Activated gamma-delta T cell treated with anti-CD3 and anti-CD28 coated beads, Interleukin-2, amount 50 U/mL, for 16 hours (primary cell): ENCODE results near the gene SNTB2.

Experiments used
- DNase-seq: peaks from one replicate; pipeline ENCODE4 v3.0.0-alpha.2; 2020; ENCODE audit warnings: low read depth

SNTB2 gene

DNA sequence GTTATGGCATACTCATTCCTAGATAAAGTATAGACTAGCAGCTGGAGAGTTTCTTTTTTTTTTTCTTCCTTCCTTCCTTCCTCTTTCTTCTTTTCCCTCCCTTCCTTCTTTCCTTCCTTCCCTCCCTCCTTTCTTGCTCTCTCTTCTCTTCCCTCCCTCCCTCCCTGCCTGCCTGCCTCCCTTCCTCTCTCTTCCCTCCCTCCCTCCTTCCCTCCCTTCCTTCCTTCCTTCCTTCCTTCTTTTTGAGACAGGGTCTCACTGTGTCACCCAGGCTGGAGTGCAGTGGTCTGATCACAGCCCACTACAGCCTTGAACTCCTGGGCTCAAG lies 7.0 kb upstream of the SNTB2 start:
- no peak for DNase-seq

DNA sequence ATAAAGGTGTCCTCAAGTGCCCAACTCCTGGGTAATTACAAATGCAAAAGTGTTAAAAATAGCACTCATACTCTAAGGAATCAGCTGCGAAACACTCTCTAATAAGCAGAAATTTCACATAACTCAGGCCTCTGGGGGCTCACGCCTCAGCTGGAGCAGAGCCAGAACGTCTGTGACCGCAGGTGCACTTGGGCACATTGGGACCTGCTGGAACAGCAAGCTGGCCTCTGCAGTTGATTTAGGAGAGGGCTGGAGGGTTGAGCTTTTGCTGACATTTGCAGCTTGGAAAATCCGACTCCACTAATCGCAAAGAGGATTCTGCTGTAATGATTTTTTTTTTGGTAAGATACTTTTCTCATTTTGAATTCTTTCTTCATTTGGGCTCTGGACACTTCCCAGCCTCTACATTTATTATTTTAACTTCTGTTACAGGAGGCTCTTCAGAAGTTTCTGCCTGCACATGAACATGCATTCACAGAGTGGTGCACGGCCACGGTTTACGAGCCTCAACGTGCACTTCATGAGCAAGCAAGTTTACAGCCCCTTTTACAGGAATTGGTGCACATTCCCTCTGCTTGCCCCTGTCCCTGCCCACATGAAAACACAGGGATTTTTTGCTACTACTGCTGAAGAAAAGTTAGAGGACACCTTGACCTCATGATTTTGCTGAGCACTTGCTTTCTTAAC lies 4.1 kb upstream of the SNTB2 start:
- DNase-seq = no peak

DNA sequence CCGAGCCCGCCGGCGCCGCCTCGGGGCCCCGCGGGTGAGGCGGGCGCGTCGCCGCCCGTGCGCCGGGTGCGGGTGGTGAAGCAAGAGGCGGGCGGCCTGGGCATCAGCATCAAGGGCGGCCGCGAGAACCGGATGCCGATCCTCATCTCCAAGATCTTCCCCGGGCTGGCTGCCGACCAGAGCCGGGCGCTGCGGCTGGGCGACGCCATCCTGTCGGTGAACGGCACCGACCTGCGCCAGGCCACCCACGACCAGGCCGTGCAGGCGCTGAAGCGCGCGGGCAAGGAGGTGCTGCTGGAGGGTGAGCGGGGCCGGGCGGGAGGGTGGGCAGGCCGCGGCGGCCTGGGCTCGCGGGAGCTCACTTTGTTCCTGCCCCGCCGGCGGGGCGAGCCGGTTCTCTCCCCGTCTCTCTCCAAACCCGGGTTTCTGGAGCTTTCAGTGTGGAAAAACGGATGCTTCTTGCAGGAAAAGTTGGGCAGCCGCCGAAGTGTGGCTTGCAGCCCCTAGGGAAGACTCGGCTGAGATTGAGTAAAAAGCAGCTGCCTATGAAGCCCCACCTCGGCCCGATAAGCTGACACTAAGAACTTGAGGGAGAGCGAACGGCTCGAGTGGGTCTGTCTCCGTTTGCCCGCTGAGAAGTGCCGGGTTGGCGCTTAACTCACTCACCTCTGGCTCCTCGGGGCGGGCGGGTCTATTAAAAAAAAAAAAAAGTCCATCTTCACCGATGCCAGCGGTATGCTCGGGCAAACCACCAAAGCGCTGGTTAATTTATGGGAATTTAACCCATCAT lies 677 bp downstream of the SNTB2 start:
- DNase-seq = peak; percentile 25

DNA sequence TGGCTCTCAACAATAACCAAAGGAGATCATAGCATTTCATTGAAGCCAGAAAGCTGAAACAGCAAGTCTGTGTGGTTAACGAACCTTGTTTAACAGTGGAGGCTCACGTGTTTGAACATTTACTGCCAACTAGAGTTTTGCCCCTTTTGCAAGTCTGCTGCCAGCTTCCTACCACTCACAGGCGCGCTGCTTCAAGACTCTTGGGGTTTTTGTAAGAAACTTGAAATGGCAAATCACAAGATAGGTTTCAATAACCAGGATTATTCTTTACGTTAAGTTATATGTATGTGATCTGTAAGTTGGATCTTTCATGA lies 1.2 kb downstream of the SNTB2 start:
- DNase-seq = no peak

DNA sequence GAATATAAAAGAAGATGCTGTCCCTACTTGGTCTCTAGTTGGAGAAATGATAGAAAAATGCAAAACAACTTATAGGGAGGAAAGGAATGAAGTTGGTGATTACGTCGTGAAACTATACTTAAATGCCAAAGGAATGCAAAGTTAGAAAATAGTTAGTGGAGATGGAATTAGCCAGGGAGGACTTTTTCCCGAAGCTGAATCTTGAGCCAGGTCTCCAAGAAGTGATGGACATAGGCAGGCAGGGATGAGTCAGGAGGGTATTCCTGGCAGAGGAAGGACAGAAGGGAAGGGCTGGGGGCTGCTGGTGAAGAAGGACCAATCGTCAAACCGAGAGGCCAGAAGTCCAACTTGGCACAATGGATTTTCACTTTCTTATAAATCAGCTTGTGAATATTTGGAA lies 1.8 kb downstream of the SNTB2 start:
- no peak for DNase-seq

DNA sequence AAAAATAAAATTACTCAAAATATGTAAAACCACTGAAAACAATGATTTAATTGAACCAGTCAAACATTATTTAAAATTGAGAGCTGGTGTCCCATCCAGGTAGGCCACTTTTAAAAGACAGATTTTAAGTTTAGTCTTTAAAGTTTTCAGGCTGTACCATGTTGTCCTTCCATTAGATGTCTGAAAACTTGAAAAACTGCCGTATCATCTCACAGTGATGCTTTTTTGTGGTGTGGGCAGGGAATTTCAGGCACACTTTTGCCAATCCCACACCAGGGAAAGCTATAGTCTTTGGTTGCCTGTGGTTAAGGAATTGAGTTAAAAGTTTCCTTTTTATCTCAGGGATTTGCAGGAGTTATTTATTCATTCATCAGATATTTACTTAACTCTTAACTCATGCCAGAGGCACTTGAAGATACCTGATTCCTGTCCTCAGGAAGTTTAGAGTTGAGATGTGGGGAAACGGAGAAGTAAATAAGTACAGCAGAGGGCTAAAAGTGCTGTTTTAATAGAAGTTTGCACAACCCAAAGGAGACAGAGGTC lies 3.2 kb downstream of the SNTB2 start:
- DNase-seq = no peak

DNA sequence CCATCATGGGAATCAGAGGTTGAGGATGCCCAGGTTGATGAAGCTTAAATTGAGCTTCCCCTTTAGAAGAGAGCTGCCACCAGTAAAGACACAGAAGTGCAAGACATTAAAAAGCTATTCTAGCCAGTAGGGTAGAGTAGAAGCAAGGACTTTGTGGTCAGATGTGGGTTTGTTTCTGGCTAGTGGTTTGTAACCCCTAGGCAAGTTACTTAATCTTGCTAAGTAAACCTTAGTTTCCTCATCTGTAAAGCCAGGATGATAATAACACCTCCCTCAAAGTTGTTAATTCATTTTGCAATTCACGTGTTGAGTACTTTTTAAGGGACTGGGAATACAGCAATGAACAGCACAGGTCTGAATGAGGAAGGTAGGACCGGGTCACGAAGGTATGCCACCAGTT lies 3.6 kb downstream of the SNTB2 start:
- no peak for DNase-seq

DNA sequence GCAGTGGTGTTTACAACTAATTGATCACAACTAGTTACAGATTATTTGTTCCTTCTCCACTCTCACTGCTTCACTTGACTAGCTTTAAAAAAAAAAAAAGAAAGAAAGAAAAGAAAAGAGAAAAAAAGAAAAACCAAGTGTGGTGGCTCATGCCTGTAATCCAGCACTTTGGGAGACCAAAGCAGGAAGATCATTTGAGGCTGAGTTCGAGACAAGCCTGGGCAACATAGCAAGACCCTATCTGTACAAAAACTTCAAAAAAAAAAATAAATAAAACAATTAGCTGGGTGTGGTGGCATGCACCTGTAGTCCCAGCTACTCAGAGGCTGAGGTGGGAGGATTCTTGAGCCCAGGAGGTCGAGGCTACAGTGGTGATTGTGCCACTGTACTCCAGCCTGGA lies 4.2 kb downstream of the SNTB2 start:
- DNase-seq = no peak

DNA sequence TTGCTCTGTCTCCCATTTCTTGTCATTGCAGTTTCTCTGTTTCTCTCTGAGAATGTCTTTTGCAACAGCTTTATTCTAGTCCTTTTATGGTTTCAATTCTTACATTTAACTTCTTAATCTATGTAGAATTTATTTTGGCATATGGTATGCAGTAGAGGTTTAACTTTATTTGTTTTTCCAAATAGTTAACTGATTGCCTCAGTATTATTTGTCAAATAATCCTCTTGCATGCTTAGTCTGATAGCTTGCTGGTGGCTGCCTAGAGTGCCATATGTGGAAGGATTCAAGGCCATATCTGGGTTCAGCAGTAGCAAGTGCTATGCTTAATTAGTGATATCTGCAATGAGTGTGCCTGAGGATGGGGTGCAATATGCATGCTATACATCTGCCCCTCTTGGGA lies 6.9 kb downstream of the SNTB2 start:
- no peak for DNase-seq

DNA sequence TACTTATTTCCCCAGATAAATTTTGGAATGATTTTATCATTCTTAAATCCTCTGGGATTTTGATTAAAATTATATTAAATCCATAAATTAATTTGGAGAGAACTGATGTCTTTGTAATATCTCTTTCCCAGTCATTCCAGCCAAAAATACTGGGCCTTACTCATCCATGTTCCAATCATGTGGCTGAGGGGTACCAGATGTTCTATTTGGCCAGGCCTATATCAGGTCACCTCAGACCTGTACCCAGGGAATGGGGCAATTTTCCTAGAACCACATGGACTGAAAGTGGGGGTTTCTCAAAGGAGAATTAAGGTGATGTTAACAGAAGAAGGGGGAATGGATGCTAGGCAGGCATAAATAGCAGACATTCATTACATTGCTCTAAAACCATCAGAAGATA lies 7.5 kb downstream of the SNTB2 start:
- no peak for DNase-seq

DNA sequence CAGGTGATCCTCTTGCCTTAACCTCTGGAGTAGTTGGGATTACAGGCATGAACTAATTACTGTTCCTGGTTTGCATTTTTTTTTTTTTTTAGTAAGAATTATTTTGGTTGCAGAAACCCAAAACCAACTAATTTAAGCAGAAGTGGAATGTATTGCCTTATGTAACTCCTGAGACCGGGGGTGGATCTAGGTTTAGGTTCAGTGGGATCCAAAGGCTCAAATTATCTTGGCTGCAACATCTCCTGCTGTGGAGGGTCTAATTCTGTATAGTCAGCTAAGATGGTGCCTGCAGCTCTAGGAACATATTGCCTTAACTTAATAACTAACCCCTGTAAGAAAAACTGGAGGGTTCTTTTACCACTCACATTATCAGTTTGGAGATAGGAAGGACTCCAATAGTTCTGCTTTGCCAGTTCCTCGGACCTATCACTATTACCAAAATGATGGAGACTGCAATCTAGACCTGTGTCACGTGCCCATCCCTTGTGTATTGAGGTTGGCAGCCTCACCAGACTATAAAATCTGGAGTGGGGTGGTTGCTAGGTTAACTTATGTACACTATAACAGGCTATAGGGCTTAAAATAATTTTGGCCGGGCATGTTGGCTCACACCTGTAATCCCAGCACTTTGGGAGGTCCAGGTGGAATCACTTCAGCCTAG lies 8.5 kb downstream of the SNTB2 start:
- DNase-seq = no peak

DNA sequence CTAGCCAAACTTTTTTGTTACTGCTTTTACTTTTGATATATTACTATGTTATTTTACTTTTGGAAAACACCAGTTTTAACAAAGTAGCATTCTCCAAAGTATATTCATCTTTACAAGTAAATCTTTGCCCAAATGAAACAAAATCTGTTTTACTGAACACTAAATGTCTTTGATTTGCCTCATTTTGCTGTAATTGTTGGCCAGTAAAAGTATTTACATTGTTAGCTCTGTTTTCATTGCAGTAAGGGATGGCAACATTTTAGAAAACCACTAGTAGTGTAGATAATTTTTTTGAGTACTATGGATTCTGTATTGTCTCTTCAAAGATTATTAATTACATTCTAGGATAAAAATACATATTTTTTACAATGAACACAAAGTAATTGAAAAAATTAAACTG lies 10.6 kb downstream of the SNTB2 start:
- DNase-seq = no peak

DNA sequence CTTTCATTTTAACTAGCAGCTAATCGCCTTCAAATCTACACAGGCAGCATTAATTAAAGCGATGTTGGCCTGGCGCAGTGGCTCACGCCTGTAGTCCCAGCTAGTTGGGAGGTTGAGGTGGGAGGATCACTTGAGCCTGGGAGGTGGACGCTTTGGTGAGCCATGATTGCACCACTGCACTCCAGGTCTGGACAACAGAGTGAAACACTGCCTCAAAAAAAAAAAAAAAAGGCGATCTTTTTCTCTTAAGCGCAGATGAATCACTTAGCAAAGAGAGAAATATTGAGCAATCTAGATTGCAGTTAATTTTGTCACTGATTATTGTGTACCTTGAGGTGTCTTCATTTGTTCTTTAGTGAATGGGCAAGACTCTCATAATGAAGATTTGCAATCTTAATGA lies 12.4 kb downstream of the SNTB2 start:
- DNase-seq = no peak

DNA sequence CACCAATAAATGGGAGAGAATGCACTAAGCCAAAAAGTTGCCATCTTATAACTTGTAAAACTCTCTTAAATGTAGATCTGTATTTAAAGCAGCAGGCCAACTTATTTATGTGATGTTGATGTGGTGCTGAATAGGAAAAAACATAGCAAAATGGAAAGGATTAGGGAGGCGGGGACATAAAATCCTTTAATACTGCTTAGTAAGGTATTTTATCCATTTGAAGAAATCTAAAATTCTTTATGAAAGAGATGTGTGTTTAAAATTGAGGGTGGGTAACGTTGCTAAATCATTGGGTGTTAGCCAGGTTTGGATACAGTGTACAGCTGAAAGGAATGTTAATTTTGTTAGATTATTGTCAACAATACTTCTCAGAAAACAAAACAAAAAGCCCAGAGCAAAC lies 14.3 kb downstream of the SNTB2 start:
- no peak for DNase-seq

DNA sequence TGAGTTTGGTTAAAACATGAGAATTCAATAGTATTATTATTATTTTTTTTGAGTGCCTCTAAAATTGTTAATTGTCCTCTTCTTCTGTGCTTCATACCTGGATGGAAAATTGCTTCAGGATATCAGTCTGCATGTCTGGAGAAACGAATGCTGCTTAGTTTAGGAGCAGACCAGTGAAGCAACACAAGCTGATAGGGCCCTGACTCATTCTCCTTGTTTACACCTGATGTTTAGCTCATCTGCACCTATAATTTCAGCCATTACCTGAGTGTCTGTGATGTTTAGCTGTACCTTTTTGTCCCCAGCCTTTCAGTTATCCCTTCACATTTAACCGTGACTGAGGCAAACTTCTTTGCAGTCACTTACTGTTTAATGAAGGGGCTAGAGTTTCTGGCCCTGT lies 14.8 kb downstream of the SNTB2 start:
- DNase-seq = no peak

DNA sequence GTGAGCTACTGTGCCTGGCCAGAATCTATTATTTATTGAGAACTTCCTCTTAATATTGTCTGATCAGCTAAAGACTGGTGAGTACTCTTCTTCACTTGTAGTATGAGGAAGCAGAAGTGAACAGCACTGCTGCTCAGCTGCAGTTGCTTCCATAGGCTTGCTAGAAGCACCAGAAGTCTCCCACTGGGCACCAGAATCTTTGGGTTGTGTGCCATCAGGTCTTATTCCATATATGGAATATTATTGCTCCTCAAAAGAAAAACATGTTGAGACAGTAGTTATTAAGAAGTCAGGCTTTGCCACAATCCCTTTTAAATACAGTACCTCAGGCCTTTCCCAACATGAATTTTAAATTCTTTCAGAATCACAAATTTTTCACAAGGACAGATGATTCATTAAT lies 17.2 kb downstream of the SNTB2 start:
- DNase-seq = no peak

DNA sequence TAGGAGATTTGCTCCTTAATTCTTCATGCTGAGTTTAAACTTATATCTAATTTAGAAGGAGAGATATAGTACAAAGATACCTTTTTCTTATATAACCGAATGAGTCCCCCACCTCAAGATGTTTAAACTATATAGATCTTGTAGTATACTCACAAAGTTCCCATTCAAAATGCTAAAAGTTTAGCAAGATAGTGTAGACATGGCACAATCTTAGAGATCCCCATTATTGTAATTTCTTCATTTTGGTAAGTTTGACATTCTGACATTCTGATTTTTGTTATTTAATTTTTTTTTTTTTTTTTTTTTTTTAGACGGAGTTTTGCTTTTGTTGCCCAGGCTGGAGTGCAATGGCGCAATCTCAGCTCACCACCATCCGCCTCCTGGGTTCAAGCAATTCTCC lies 22.8 kb downstream of the SNTB2 start:
- DNase-seq = no peak

DNA sequence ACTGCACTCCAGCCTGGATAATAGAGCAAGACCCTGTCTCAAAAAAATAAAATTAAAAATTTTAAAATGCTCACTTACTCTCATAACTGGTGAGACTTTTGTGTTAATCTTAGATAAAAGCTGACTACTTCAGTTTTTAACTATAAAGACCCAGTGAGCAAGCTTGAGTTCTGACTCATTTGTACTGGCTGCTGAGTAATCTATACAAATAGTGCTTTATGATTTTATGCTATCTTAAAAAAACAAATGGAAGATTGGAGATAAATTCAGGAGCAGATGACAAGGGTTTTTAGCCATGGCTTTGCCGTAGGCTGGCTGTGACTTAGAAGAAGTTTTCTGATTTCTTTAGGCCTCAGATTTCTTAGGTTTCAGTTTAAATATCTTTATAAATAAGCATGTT lies 30.5 kb downstream of the SNTB2 start:
- DNase-seq = no peak

DNA sequence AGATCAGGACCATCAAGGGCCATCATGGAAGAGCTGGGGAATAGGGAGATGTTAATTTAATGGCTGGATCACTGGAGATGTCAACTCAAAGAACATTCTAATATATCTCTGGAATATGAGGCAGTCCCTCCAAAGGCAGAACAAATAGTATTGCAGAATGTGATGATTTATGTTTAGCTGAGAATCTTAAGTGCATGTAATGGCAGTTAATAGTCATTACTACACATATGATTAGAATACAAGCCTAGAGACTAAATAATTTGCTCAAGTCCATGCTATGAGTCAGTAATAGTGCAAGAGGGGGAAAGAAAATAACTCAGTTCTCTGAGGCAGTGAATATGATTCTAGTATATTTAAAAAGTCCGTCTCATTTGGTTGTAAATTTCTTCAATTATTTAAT lies 32.3 kb downstream of the SNTB2 start:
- no peak for DNase-seq

DNA sequence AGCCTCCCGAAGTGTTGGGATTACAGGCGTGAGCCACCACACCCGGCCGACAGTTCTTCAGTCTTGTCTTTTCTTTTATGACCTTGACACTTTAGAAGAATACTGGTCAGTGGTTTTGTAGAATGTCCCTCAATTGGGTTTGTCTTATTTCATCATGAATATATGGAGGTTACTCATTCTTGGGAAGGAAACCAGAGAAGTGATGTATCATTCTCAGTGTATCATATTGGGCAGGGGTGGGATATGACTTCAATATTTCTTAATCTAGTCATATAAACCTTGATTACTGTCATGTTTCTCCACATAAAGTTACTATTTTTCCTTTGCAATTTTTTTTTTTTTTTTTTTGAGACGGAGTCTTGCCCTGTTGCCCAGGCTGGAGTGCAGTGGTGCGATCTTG lies 36.9 kb downstream of the SNTB2 start:
- DNase-seq = no peak

DNA sequence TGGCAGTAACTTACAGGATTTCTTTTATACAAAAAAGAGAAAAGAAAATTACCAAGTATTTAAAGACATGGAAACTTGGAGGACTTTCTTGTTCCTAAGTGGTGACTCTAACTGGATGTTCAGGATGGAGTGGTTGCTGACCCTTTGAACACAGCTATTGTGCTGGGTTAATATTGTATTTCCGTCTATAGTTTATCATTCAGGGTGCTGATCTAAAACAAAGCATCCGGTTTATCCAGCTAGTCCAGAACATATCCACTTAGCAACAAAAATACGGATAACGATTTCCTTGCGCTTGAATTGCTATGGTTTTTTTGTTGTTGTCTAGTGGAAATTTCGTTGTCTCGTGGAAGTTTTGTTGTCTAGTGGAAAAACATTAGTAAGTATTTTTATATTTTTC lies 38.2 kb downstream of the SNTB2 start:
- DNase-seq = no peak

DNA sequence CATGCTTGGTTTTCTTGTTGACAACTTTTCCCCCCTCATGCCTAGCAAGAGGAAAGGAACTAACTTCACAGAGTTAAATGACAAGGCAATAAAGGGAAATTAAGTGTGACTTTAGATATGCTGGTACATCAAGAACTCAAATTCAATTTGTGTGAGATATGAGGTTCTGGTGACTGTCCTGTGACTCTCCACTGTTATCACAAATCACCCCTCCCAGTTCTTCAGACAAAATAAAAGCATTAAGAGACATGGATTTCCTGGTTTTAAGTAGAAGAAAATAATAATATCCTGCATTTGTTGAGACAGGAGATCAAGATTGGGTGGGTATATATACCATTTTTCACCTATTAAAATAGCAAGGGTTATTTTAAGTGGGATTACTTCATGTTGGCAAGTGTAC lies 46.2 kb downstream of the SNTB2 start:
- DNase-seq = no peak

DNA sequence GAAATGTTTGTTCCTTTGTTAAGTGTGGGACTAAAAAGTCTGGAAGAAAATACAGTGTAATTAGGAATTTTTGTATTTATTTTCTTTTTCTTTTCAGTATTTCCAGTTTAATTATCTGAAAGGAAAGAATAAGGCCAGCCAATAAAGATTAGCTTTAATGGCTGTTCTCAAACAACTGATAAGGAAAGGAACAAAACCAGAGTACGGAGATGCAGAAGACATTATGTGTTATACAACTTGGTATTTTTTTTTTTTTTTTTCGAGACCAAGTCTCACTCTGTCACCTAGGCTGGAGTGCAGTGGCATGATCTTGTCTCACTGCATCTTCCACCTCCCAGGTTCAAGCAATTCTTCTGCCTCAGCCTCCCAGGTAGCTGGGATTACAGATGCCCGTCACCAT lies 47.5 kb downstream of the SNTB2 start:
- DNase-seq = no peak

DNA sequence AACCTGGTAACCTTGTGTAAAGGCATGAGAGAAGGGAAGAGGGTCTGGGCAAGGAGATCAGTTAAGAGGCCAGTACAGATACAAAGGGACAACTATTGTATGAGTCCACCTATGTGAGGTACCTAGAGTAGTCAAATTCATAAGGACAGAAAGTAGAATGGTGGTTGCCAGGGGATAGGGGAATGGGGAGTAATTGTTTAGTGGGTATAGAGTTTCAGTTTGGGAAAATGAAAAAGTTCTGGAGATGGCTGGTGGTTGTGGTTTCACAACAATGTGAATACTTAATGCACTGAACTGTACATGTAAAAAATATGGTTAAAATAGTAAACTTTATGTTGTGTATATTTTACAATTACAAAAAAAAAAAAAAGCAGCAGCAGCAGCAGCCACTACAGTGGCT lies 49.4 kb downstream of the SNTB2 start:
- DNase-seq = no peak
